ENCODE results near the gene KDELR1. TPM values are rescaled to one million over a fixed set of nuclear protein-coding genes. Genes with fewer than 3 reads are reported as not detected.

Gene KDELR1
- total and polyA plus RNA-seq, 2 of the 13 experiments (the other 11 are each of a cell fraction or from before 2014, with no cell fraction given) = 134 to 185 TPM

- Histone ChIP-seq H4K20me1 (ENCODE audit: insufficient read depth, low read length) (no peaks in the 10 kb centered on the region), H3K4me2 (ENCODE audit: low read depth, low read length) (no peak overlapping the region; the same call in 1 of the 2 replicates), H3K9ac (ENCODE audit: insufficient read depth, low read depth, low read length) (no peak overlapping the region), H3K27ac (ENCODE audit: extremely low read length, insufficient read depth, low read length) (peak overlapping the region; percentile 96), H3K36me3 (replicated peaks in 1 of 2; ENCODE audit: control insufficient read depth in 1 of 2, insufficient read depth in 2 of 2, low read length in 2 of 2) (0 out of 5 replicates have a peak, but pooled peaks cover 0 to 2% of the 10 kb centered on the region in 2 experiments), H3K27me3 (ENCODE audit: control insufficient read depth in 1 of 2, insufficient read depth in 2 of 2, low read length in 2 of 2) (no peaks in the 10 kb centered on the region), H3K9me3 (ENCODE audit: low read length) (no peaks in the 10 kb centered on the region), H3K4me1 (ENCODE audit: insufficient read depth, low read length) (peaks cover 51% of the 10 kb centered on the region), H2AFZ (ENCODE audit: low read length) (no peak overlapping the region), H3K4me3 (replicated peaks in 1 of 3; ENCODE audit: insufficient read depth in 1 of 3, low read depth in 2 of 3, low read length in 3 of 3) (no peak overlapping the region; a peak in 1 of 6 replicates), H3K79me2 (ENCODE audit: insufficient read depth, low read length) (no peaks in the 10 kb centered on the region)
- intact Hi-C loops (cut with micrococcal nuclease; ENCODE audit: unreplicated experiment) (no loop called here), in situ Hi-C loops (cut with HindIII; ENCODE audit: extremely low pct_ligation_motif_present, low pct_unique_long_range_greater_than_20kb) (no loop called here)
- no peak for DNase-seq (ENCODE audit: low spot score)
- FAIRE-seq = no peak
- TF ChIP-seq TARDBP (CRISPR knock-in tag; IDR thresholded peaks at IDR 0.05) = 0 out of 2 replicates have a peak, but pooled peaks have one; percentile 7
- TF ChIP-seq, protein P1, sequence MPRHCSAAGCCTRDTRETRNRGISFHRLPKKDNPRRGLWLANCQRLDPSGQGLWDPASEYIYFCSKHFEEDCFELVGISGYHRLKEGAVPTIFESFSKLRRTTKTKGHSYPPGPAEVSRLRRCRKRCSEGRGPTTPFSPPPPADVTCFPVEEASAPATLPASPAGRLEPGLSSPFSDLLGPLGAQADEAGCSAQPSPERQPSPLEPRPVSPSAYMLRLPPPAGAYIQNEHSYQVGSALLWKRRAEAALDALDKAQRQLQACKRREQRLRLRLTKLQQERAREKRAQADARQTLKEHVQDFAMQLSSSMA (CRISPR knock-in tag; IDR thresholded peaks at IDR 0.05) = 0 out of 2 replicates have a peak, but pooled peaks have one; percentile 47
- TF ChIP-seq ZNF7 (CRISPR knock-in tag; IDR thresholded peaks at IDR 0.05) = no peak
- CTCF ChIA-PET (ENCODE audit: low intra/inter-chr PET ratio, low total read pairs) = no interaction called here
- WGBS (ENCODE audit: low lambda C conversion rate) = 95% methylated on average over 9 of the region's 10 CpGs
- POLR2A ChIA-PET = interaction anchor here (0.8 to 2.7 kb wide), 11 partner anchors 10 to 254 kb away, joined by 3 to 107 read pairs (median 8); partner anchors contain the start of genes EMP3, GRIN2D, KDELR1 and RPL18
- no peak for ATAC-seq
- no TSS peak for BruUV-seq (replicated peaks)
Measured at GRCh38 chr19:48364598-48365348, 26.6 kb downstream of the KDELR1 start.

DNA sequence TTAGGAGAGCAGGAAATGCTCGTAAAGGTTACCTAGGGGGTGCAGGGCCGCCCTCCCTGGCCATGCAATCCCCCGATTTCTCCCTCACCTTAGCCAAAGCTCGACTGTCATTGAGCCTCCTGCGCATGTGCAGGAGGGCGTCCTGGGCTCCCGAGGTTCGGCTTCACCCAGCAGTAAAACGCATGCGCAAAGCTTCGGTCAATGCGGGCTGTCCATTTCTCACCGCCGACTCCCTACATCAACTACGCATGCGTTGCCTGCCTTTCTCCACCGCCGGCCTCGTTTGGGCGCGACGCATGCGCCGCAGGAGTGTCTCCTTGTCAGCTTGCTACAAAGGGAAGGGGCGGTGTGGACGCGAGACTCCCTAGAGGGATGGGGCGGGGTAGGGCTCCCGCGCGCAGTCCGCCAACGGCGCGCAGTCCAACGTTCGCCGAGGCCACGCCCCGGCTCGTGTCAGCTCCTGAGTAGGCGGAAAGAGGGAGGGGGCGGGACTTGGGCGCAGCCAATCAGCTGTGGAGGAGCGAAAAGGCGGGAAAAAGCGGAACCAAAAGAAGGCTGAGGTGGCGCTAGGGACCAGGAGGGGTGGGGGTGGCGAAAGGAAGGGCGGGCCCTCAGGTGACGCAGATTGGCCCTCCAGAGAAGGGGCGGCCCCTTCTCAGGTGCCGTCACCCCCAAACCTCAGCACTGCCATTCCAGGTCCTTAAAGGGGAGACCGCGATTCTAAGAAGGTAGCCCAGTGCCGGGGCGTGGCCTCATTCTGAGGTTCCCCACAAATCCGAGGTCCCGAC, 27.3 kb downstream of the KDELR1 start, which contains the start of the genes SYNGR4 and TMEM143:
Gene SYNGR4, plus strand, starts transcription at position 558 of the 788 bp plus-strand sequence. CDS start 1,476 bp downstream, outside the sequence.
Gene TMEM143, minus strand, starts transcription at position 131 of the 788 bp plus-strand sequence. Its CDS starts 20 bp downstream, at position 111.
- Histone ChIP-seq H3K36me3 (replicated peaks in 1 of 2; ENCODE audit: control insufficient read depth in 1 of 2, insufficient read depth in 2 of 2, low read length in 2 of 2) (0 out of 5 replicates have a peak, but pooled peaks cover 0 to 2% of the 10 kb centered on the region in 2 experiments), H3K4me2 (ENCODE audit: low read depth, low read length) (peak within 1 kb of the TSS; percentile 99), H3K79me2 (ENCODE audit: insufficient read depth, low read length) (no peaks in the 10 kb centered on the region), H3K4me1 (ENCODE audit: insufficient read depth, low read length) (peaks cover 46% of the 10 kb centered on the region), H4K20me1 (ENCODE audit: insufficient read depth, low read length) (no peaks in the 10 kb centered on the region), H3K9me3 (ENCODE audit: low read length) (no peaks in the 10 kb centered on the region), H3K9ac (ENCODE audit: insufficient read depth, low read depth, low read length) (peak within 1 kb of the TSS; percentile 96), H3K27ac (ENCODE audit: extremely low read length, insufficient read depth, low read length) (peak within 1 kb of the TSS; percentile 96), H3K27me3 (ENCODE audit: control insufficient read depth in 1 of 2, insufficient read depth in 2 of 2, low read length in 2 of 2) (no peaks in the 10 kb centered on the region), H3K4me3 (replicated peaks in 1 of 3; ENCODE audit: insufficient read depth in 1 of 3, low read depth in 2 of 3, low read length in 3 of 3) (peak within 1 kb of the TSS; percentile 47 to 86 (median 71)), H2AFZ (ENCODE audit: low read length) (no peak within 1 kb of the TSS)
- ATAC-seq (peak; percentile 84), FAIRE-seq (peak; percentile 97), DNase-seq (ENCODE audit: low spot score) (peak; percentile 99)
- POLR2A ChIA-PET = interaction anchor here (0.6 to 2.7 kb wide), 17 partner anchors 9 to 255 kb away, joined by 3 to 107 read pairs (median 6); partner anchors contain the start of genes EMP3, GRIN2D, KDELR1 and RPL18
- CTCF ChIA-PET (ENCODE audit: low intra/inter-chr PET ratio, low total read pairs) = interaction anchor here (1.4 kb wide), 1 partner anchor 14 kb away, joined by 4 read pairs; no protein-coding TSS in a partner anchor
- intact Hi-C loops (cut with micrococcal nuclease; ENCODE audit: unreplicated experiment) = no loop called here
- in situ Hi-C loops (cut with HindIII; ENCODE audit: extremely low pct_ligation_motif_present, low pct_unique_long_range_greater_than_20kb) = no loop called here
- no TSS peak for BruUV-seq (replicated peaks)
- WGBS (ENCODE audit: low lambda C conversion rate) = 16% methylated on average over 50 of the region's 59 CpGs
- TF ChIP-seq RARG (CRISPR knock-in tag; IDR thresholded peaks at IDR 0.05; ENCODE audit: low read depth) = no peak
- no peak for TF ChIP-seq ZNF431 (CRISPR knock-in tag; IDR thresholded peaks at IDR 0.05; ENCODE audit: borderline replicate concordance, low read depth)
- 0 out of 2 replicates have a peak, but pooled peaks have one; percentile 6 for TF ChIP-seq ATF3 (CRISPR knock-in tag; IDR thresholded peaks at IDR 0.05)

Data from HepG2 (cell line).